NCI-H1417 (cell line): ENCODE measurements around the gene DEUP1.
A peak's percentile ranks its signal among the peaks of the same experiment; 100 is the strongest.
"Not testable (repeated sequence)": the region's sequence is repeated elsewhere in the genome, so short reads cannot be mapped to it uniquely, and the experiment has no call there.

ENCODE experiments used
- DNase-seq, 3 experiments: peaks; one replicate each; lab custom pipeline; 2025; lab: John Stamatoyannopoulos, UW

The DEUP1 gene

GRCh38 chr11:93350835-93351234 lies 20.3 kb downstream of the DEUP1 start:
- no peak for DNase-seq

GRCh38 chr11:93359396-93359795 lies 28.9 kb downstream of the DEUP1 start:
- DNase-seq: no peak

- DNase-seq: no peak
Observed at GRCh38 chr11:93361435-93361834, 30.9 kb downstream of the DEUP1 start.

DNA sequence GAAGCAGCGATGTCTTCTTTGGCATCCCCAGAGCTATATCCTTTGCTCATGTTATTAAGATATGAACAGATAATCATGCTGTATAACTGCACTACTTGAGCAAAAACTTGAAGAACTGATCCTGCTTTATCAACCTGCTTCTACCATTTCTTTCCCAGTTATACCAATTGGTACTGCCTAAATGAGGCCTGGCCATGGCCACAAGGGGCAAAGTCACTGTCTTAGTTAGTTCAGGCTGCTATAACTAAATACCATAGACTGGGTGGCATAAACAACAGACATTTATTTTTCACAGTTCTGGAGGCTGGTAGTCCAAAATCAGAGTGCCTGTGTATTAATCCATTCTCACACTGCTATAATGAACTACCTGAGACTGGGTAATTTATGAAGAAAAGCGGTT lies 37.5 kb downstream of the DEUP1 start:
- no peak for DNase-seq

DNA sequence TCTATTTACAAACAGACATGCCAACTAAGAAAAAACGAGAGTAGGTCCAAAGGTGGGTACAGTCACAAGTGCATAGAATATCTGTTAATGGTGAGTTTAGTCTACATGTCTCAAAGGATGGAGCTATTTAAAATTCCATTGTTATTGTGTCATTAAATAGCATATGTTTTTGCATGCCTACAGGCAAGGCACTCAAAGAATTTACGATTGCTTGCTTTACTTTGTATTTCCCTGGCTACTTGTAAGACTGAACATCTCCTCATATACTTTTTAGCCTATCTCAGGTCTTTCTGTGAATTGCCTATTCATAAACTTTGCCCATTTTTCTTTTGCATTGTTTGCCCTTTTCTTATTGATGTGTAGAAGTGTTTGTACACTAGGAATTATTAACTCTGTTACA lies 39.7 kb downstream of the DEUP1 start:
- DNase-seq: no peak

DNA sequence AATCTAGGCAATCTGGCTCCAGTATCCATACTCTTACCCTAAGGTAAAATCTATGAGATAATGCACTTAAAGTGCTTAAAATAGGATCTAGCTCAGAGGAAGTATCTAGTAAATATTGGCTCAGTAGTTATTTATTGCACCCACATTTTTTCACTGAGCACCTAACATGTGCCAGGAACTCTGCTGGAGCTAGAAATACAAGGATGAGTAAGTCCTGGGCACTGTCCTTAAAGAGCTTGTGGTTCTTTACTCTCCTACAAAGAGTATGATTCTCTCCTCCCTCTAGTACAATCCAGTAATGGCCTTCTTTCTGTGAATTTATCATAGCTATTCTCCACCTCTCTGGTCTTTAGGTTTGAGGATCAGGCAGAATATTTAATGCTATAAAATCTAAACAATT lies 59.2 kb downstream of the DEUP1 start:
- no peak for DNase-seq

DNA sequence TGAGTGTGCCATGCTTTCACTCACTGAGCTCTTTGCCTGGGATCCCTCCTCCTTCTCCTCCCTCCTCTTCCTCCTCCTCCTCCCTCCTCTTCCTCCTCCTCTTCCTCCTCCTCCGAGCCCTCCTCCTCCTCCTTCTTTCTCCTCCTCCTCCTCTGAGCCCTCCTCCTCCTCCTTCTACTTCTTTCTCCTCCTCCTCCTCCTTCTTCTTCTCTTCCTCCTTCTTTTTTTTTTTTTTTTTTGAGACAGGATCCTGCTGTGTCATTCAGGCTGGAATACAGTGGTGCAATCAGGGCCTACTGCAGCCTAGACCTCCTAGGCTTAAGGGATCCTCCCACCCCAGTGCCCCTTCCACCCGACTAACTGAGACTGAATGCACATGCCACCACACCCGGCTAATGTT lies 62.3 kb downstream of the DEUP1 start:
- DNase-seq: no peak

DNA sequence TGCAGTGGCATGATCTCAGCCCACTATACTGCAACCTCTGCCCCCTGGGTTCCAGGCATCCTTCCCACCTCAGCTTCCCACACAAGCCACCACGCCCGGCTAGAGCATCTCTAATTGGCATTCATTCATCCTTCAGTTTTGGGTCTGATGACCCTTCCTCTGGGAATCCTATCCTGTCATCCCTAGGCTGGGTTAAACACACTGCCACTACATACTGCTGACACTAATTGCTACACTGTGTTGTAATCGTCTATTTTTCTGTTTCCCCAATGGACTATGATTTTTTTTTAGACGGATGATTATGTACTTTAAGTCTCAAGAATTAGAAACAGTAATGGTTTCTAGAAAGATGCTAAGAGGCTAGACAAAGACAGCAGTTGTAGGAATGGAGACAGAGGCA lies 62.8 kb downstream of the DEUP1 start:
- DNase-seq: no peak

- no peak for DNase-seq
Observed at GRCh38 chr11:93394488-93394887, 63.9 kb downstream of the DEUP1 start.

- DNase-seq: no peak
Observed at GRCh38 chr11:93396316-93396715, 65.8 kb downstream of the DEUP1 start.

GRCh38 chr11:93403930-93404329 lies 73.4 kb downstream of the DEUP1 start:
- DNase-seq: no peak

GRCh38 chr11:93407777-93408401 lies 77.3 kb downstream of the DEUP1 start:
- no peak for DNase-seq

DNA sequence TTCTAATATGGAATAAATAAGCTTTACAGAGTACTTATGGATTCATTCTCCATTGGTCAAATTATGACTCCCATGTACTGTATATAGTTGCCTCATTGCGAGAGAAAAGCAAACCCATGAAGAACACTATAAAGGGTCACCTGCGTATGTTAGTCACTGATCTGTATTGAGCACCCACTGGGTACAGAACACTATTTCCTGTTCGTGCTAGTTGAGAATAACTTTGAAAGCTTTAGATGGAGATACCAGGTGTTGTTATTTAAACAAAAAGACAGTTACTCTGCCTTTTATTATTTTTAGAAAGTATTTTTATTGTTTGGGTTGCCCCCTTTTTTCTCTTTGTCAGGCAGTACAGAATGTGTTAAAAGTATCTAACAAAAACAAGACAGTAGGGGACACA lies 79.9 kb downstream of the DEUP1 start:
- peak in 2 of 3 experiments; percentile 48 to 83 for DNase-seq

- DNase-seq: no peak
Observed at GRCh38 chr11:93411705-93412104, 81.2 kb downstream of the DEUP1 start.

DNA sequence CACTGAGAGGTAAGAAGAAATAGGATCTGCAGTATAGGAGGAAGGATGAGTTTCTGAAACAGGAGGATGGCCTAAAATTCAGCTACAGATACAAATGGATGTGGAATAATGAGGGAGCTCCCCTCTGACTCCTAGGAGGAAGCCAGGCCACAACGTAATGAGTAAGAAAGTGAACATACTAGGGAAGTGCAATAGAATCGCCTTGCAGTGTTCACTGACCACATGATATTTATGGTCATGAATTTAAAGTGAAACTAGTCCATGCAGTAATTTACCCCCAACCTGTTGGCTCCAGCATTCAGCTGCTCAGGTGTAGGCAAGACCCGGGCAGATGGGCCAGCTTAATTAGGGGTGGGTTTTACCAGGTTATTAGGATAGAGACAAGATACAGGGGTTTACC lies 101.7 kb downstream of the DEUP1 start:
- DNase-seq: no peak

DNA sequence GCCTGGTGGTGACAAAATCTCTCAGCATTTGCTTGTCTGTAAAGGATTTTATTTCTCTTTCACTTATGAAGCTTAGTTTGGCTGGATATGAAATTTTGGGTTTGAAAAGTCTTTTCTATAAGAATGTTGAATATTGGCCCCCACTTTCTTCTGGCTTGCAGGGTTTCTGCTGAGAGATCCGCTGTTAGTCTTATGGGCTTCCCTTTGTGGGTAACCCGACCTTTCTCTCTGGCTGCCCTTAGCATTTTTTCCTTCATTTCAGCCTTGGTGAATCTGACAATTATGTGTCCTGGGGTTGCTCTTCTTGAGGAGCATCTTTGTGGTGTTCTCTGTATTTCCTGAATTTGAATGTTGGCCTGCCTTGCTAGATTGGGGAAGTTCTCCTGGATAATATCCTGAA lies 112.7 kb downstream of the DEUP1 start:
- not testable (repeated sequence) for DNase-seq

DNA sequence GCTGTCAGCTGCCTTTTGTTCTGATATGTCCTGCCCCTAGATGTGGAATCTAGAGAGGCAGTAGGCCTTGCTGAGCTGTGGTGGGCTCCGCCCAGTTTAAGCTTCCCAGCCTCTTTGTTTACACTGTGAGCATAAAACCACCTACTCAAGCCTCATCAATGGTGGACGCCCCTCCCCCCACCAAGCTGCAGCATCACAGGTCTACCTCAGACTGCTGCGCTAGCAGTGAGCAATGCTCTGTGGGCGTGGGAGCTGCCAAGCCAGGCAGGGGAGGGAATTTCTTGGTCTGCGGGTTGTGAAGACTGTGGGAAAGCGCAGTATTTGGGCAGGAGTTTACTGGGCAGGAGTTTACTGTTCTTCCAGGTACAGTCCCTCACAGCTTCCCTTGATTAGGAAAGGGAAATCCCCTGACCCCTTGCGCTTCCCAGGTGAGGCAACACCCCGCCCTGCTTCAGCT lies 114.1 kb downstream of the DEUP1 start:
- DNase-seq: peak; percentile 65 to 87 (median 79)

DNA sequence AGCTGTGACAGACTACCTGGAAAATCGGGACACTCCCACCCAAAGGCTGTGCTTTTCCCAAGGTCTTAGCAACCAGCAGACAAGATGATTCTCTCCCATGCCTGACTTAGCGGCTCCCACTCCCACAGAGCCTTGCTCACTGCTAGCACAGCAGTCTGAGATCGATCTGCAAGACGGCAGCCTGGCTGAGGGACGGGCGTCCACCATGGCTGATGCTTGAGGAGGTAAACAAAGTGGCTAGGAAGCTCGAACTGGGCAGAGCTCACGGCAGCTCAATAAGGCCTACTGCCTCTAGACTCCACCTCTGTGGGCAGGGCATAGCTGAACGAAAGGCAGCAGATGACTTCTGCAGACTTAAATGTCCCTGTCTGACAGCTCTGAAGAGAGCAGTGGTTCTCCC lies 127.7 kb downstream of the DEUP1 start:
- DNase-seq: no peak

DNA sequence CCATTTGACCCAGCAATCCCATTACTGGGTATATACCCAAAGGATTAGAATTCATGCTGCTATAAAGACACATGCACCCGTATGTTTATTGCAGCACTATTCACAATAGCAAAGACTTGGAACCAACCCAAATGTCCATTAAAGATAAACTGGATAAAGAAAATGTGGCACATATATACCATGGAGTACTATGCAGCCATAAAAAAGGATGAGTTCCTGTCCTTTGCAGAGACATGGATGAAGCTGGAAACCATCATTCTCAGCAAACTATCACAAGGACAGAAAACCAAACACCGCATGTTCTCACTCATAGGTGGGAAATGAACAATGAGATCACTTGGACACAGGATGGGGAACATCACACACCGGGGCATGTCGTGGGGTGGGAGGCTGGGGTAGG lies 133.1 kb downstream of the DEUP1 start:
- DNase-seq: not testable (repeated sequence)

- DNase-seq: no peak
Observed at GRCh38 chr11:93464927-93465540, 134.5 kb downstream of the DEUP1 start.

GRCh38 chr11:93467054-93467453 lies 136.5 kb downstream of the DEUP1 start:
- no peak for DNase-seq

DNA sequence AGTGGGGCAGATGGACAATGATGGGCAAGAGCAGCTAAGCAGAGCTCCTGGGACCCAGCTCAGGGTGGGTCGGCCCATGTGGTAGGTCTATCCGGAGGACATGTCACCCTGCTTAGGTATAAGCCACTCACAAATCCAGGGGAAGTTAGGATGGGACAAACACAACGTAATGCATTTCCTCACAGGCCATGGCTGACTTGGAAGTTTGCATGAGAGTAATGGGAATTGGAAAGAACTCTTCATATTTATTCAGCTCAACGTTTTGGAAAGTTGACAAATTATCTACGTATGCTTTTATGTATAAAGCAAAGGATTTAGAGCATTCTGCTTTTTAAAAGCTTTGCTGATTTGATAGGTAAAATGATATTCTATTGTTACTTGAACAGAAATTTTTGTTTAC lies 137.7 kb downstream of the DEUP1 start:
- peak in 1 of 3 experiments; percentile 50 for DNase-seq

- DNase-seq: no peak
Observed at GRCh38 chr11:93474123-93474522, 143.6 kb downstream of the DEUP1 start.

DNA sequence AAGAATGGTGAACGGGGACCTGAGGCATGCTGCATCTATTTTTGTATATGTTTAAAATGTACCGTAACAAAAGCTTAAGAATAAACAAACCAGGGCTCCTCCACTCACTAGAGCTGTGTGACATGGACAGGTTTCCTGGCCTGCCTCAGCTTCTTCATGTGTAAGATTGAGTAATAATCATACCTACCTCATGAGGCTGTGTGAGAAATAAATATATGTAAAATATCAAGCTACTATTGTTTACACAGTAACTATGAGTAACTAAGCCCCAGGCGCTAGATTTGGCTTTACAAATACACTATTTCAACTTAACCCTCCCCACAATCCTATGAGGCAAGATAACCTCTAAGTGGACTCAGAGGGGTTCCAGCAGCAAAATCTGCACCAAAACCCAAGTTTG lies 146.3 kb downstream of the DEUP1 start:
- DNase-seq: peak in 1 of 3 experiments; percentile 26
